ENCODE data around the gene FSIP2.

The FSIP2 gene

GRCh38 chr2:185738679-185739472 lies at the start of gene FSIP2:
TSS of gene FSIP2 (plus strand) at chr2:185738804. CDS start at chr2:185738895, 91 bp downstream.
- DNase-seq (ENCODE audit: low spot score), result peak; percentile 85

- DNase-seq (ENCODE audit: low spot score), result no peak
Measured at GRCh38 chr2:185689906-185690539, 48.6 kb upstream of the FSIP2 start.

GRCh38 chr2:185695711-185696235 lies 42.8 kb upstream of the FSIP2 start:
- no peak for DNase-seq (ENCODE audit: low spot score)

- DNase-seq (ENCODE audit: low spot score), result peak; percentile 3
Measured at GRCh38 chr2:185700883-185701282, 37.7 kb upstream of the FSIP2 start.

- DNase-seq (ENCODE audit: low spot score), result no peak
Measured at GRCh38 chr2:185734658-185735057, 3.9 kb upstream of the FSIP2 start.

- DNase-seq (ENCODE audit: low spot score), result no peak
Measured at GRCh38 chr2:185736210-185736609, 2.4 kb upstream of the FSIP2 start.

- no peak for DNase-seq (ENCODE audit: low spot score)
Measured at GRCh38 chr2:185745864-185746859, 7.6 kb downstream of the FSIP2 start.

- DNase-seq (ENCODE audit: low spot score), result no peak
Measured at GRCh38 chr2:185757356-185757755, 18.8 kb downstream of the FSIP2 start.

- DNase-seq (ENCODE audit: low spot score), result no peak
Measured at GRCh38 chr2:185771396-185771795, 32.8 kb downstream of the FSIP2 start.

- no peak for DNase-seq (ENCODE audit: low spot score)
Measured at GRCh38 chr2:185780890-185781289, 42.3 kb downstream of the FSIP2 start.

GRCh38 chr2:185782223-185782769 lies 43.7 kb downstream of the FSIP2 start:
- peak; percentile 5 for DNase-seq (ENCODE audit: low spot score)

GRCh38 chr2:185785156-185785555 lies 46.6 kb downstream of the FSIP2 start:
- DNase-seq (ENCODE audit: low spot score), result no peak

GRCh38 chr2:185785851-185786473 lies 47.4 kb downstream of the FSIP2 start:
- DNase-seq (ENCODE audit: low spot score), result no peak

GRCh38 chr2:185787227-185788145 lies 48.9 kb downstream of the FSIP2 start:
- DNase-seq (ENCODE audit: low spot score), result no peak

- DNase-seq (ENCODE audit: low spot score), result no peak
Measured at GRCh38 chr2:185790361-185790760, 51.8 kb downstream of the FSIP2 start.

GRCh38 chr2:185793532-185794345 lies 55.1 kb downstream of the FSIP2 start:
- no peak for DNase-seq (ENCODE audit: low spot score)

GRCh38 chr2:185796758-185797157 lies 58.2 kb downstream of the FSIP2 start:
- DNase-seq (ENCODE audit: low spot score), result no peak

- no peak for DNase-seq (ENCODE audit: low spot score)
Measured at GRCh38 chr2:185802926-185803325, 64.3 kb downstream of the FSIP2 start.

- no peak for DNase-seq (ENCODE audit: low spot score)
Measured at GRCh38 chr2:185806783-185807182, 68.2 kb downstream of the FSIP2 start.

Measured in HuH-7 (cell line).